K562 (cell line): ENCODE results near the gene CDK4. TPM values are rescaled to one million over a fixed set of nuclear protein-coding genes. Genes with fewer than 3 reads are reported as not detected.

Experiments
- ATAC-seq: fragments of 200-7000 bp; cut with Tn5 transposase; 3 replicates; pipeline ENCODE4 v1.9.1; 2020; ENCODE audit warnings: moderate library complexity
- BruUV-seq: library from RNA; stranded (reverse); fragments of 400-500 nt; replicated peaks from 2 replicates; lab custom pipeline; 2021; lab: Mats Ljungman, UMichigan
- CTCF ChIA-PET: fragments of 300-600 bp; formaldehyde crosslinking; extraction: SDS; loops from one replicate; lab custom pipeline; 2021; ENCODE audit warnings: low intra/inter-chr PET ratio; lab: Yijun Ruan, JAX
- POLR2A ChIA-PET: fragments of 300-600, 350-650 bp; sonication (Branson Sonifier 250); formaldehyde crosslinking; extraction: SDS; loops from one replicate; lab custom pipeline; 2021; ENCODE audit warnings: antibody characterized with exemption, inconsistent platforms; lab: Yijun Ruan, JAX
- DNase-seq, 4 experiments: peaks; one replicate each; pipeline versions ENCODE4 v3.0.0 to v3.0.0-alpha.2; 2011 to 2018; ENCODE audit warnings: low spot score in 3 of 4, mixed read lengths in 3 of 4; ENCODE audit errors: extremely low read depth in 1 of 4
- FAIRE-seq: peaks from 2 replicates; lab custom pipeline; 2011; peaks lifted over from hg19 to GRCh38; lab: Jason Lieb, UNC
- H2AFZ ChIP-seq: 2 replicates; pipeline ENCODE4 v1.6.0; 2011; ENCODE audit warnings: low read depth, low read length, control low read depth, inconsistent platforms
- H3K27ac ChIP-seq: fragments of 200-600 bp; 3 replicates; pipeline ENCODE4 v1.8.0; 2011; ENCODE audit warnings: low read depth, mild to moderate bottlenecking, control low read depth, inconsistent platforms, low read length, moderate library complexity, mixed read lengths; ENCODE audit errors: extremely low read depth
- H3K27me3 ChIP-seq, 2 experiments: fragments of 300-600 bp in 1 of 2; 2 replicates in 1 of 2; 3 replicates in 1 of 2; pipeline versions ENCODE4 v1.6.0 to v1.8.0; 2011; ENCODE audit warnings: inconsistent platforms in 2 of 2, low read length in 2 of 2, mild to moderate bottlenecking in 1 of 2, mixed read lengths in 1 of 2, moderate library complexity in 1 of 2; ENCODE audit not compliant: control insufficient read depth in 2 of 2, insufficient read depth in 2 of 2
- H3K36me3 ChIP-seq: fragments of 300-600 bp; 3 replicates; pipeline ENCODE4 v1.8.0; 2011; ENCODE audit warnings: mild to moderate bottlenecking, low read length, inconsistent platforms; ENCODE audit not compliant: control insufficient read depth, insufficient read depth
- H3K4me1 ChIP-seq, 2 experiments: fragments of 200-600 bp in 1 of 2; replicated peaks in 1 of 2; 2 replicates in 1 of 2; 3 replicates in 1 of 2; pipeline versions ENCODE4 v1.5.1 to v1.8.0; 2011; ENCODE audit warnings: inconsistent platforms in 2 of 2, low read length in 2 of 2, mild to moderate bottlenecking in 1 of 2, mixed read lengths in 1 of 2, moderate library complexity in 1 of 2; ENCODE audit not compliant: control insufficient read depth in 2 of 2, insufficient read depth in 2 of 2
- H3K4me2 ChIP-seq: 2 replicates; pipeline ENCODE4 v1.6.1; 2011; ENCODE audit warnings: low read length, control low read depth, inconsistent platforms, mixed read lengths; ENCODE audit not compliant: insufficient read depth
- H3K4me3 ChIP-seq: fragments of 200-600 bp; sonication (generic), shearing (Covaris generic); 2 replicates; pipeline ENCODE4 v1.5.1; 2016; ENCODE audit warnings: control low read depth, inconsistent platforms
- H3K79me2 ChIP-seq: fragments of 200-600 bp; 3 replicates; pipeline ENCODE4 v1.8.0; 2011; ENCODE audit warnings: low read length, inconsistent platforms; ENCODE audit not compliant: control insufficient read depth, insufficient read depth
- H3K9ac ChIP-seq, 2 experiments: 2 replicates each; pipeline versions ENCODE4 v1.6.0 to v1.6.1; 2011; ENCODE audit warnings: low read depth in 2 of 2, low read length in 2 of 2, control low read depth in 1 of 2, inconsistent platforms in 1 of 2, mild to moderate bottlenecking in 1 of 2, mixed read lengths in 1 of 2; ENCODE audit not compliant: insufficient read depth in 1 of 2
- H3K9me1 ChIP-seq: one replicate; pipeline ENCODE4 v1.6.0; 2011; ENCODE audit warnings: inconsistent platforms, mild to moderate bottlenecking, low read length, moderate library complexity; ENCODE audit not compliant: control insufficient read depth, insufficient read depth
- H3K9me3 ChIP-seq: replicated peaks from 2 replicates; pipeline ENCODE4 v1.5.1; 2011; ENCODE audit warnings: low read depth, low read length, inconsistent platforms; ENCODE audit not compliant: control insufficient read depth, insufficient read depth
- H4K20me1 ChIP-seq: replicated peaks from 2 replicates; pipeline ENCODE4 v1.6.1; 2011; ENCODE audit warnings: low read length, inconsistent platforms, mixed read lengths; ENCODE audit not compliant: control insufficient read depth, insufficient read depth
- EZH2 ChIP-seq: IDR thresholded peaks from 2 replicates; pipeline ENCODE4 v1.6.1; 2012; ENCODE audit warnings: low read depth, mild to moderate bottlenecking, inconsistent platforms, low read length, borderline replicate concordance
- MAFF ChIP-seq: IDR thresholded peaks from 2 replicates; pipeline ENCODE4 v1.6.1; 2012; ENCODE audit warnings: low read length, improper control_type of control experiment
- MED1 ChIP-seq: sonication (generic); formaldehyde crosslinking; IDR thresholded peaks from 2 replicates; pipeline ENCODE4 v1.8.1; 2023; ENCODE audit warnings: missing genetic modification reagents, borderline replicate concordance
- NCOA4 ChIP-seq: fragments of 450-650 bp; IDR thresholded peaks from 2 replicates; pipeline ENCODE4 v1.6.1; 2018; ENCODE audit warnings: mild to moderate bottlenecking; ENCODE audit not compliant: partially characterized antibody
- NR4A1 ChIP-seq, 2 experiments: fragments of 250-450 bp in 1 of 2; fragments of 450-650 bp in 1 of 2; sonication (Bioruptor Pico) in 1 of 2; IDR thresholded peaks; 2 replicates each; pipeline versions ENCODE4 v1.4.0 to v1.6.1; 2016 to 2020; ENCODE audit warnings: mild to moderate bottlenecking in 2 of 2, missing compliant biosample characterization in 1 of 2, missing genetic modification characterization in 1 of 2, moderate library complexity in 1 of 2
- TEAD4 ChIP-seq, 2 experiments: sonication (generic) in 1 of 2; formaldehyde crosslinking in 1 of 2; IDR thresholded peaks; 2 replicates each; pipeline versions ENCODE4 v1.6.1 to v1.8.0; 2012 to 2022; ENCODE audit warnings: borderline replicate concordance in 1 of 2, inconsistent platforms in 1 of 2, low read length in 1 of 2, mild to moderate bottlenecking in 1 of 2, missing genetic modification reagents in 1 of 2
- ZNF316 ChIP-seq: fragments of 450-650 bp; IDR thresholded peaks from 2 replicates; pipeline ENCODE4 v1.6.1; 2016
- WGBS: fragments of 100-300 bp; shearing (Covaris generic); methylation state at CpG from one replicate; pipeline ENCODE4 v1.1.6; 2016; ENCODE audit warnings: low coverage, mixed read lengths; ENCODE audit not compliant: insufficient coverage; ENCODE audit errors: missing lambda C conversion rate; 5-methylcytosine and 5-hydroxymethylcytosine counted together
- in situ Hi-C: fragments of 300-500 bp; cut with MboI; formaldehyde crosslinking; loops from 4 replicates; pipeline ENCODE4 v1.15.0; 2018; ENCODE audit warnings: inconsistent platforms, mixed read lengths
- intact Hi-C: fragments of 100-400 bp; cut with micrococcal nuclease; formaldehyde crosslinking; loops from 2 replicates; pipeline ENCODE4 v1.14.2; 2022
- polyA plus RNA-seq, 8 experiments: library from polyadenylated mRNA; depleted of rRNA in 4 of 8; stranded (reverse) in 5 of 8; unstranded in 3 of 8; fragments of >200 nt; fragmentation: Nextera tagmentation in 2 of 8; fragmentation: Illumina TruSeq in 1 of 8; extraction: Ambion mirVana in 2 of 8; extraction: Trizol in 1 of 8; gene quantifications; 2 replicates each; pipeline versions ENCODE4 v1.2.1 to v1.2.3, GENCODE V29; 2011 to 2014; ENCODE audit warnings: inconsistent platforms in 1 of 8, missing spikeins in 1 of 8
- total RNA-seq, 7 experiments: library from RNA; depleted of rRNA in 6 of 7; stranded (reverse); fragments of >200 nt in 6 of 7; fragmentation: Illumina TruSeq in 2 of 7; extraction: Trizol in 2 of 7; gene quantifications; 2 replicates each; pipeline versions ENCODE4 v1.2.1 to v1.2.3, GENCODE V29; 2011 to 2021; ENCODE audit warnings: low replicate concordance in 1 of 7

Gene CDK4
- total and polyA plus RNA-seq, 9 of the 15 experiments (the other 6 are each of a cell fraction or from before 2014, with no cell fraction given): 37.8 to 436 (median 238) TPM

DNA sequence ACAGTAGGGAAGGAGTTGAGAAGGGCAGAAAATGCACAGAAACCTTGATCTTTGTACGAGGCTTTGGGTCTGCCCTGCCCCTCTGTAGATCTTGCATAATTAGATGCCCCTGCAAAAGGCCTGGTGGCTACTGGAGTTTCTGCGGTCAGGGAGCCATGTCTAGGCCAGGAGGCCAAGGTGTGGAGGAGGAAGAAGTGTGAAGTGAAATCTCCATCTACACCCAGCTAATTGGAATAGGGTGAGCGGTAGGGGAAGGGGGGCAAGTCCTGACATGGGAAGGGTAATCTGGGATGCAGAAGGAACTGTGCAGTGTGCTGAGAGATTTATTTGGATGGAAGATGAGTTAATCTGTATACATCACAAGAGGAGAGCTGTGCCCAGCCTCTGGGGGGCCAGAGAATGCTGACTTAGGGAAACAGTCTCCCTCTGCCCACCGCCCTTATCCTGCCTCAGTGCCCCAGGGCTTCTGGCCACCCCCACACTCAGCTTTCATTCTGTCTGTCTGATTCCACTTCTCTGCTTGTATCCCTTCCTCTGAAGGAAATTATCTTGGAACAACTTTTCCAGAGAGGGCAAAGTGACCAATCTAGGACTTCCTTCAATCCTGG is 9.4 kb upstream of the CDK4 start:
- H3K4me2 ChIP-seq: no peak overlapping the region
- POLR2A ChIA-PET: interaction anchor here (1.3 to 2.3 kb wide), 2 partner anchors 11 to 17 kb away, joined by 4 to 11 read pairs; partner anchors contain the start of genes EEF1AKMT3, METTL1 and TSPAN31
- no TSS peak for BruUV-seq
- H3K4me1 ChIP-seq: peaks cover 1 to 31% of the 10 kb centered on the region in 2 experiments; a peak in 4 of 5 replicates
- CTCF ChIA-PET: no interaction called here
- H3K79me2 ChIP-seq: peaks cover 2% of the 10 kb centered on the region; the same call in 1 of the 3 replicates
- H3K9ac ChIP-seq: no peak overlapping the region
- no peaks in the 10 kb centered on the region for H3K27me3 ChIP-seq
- no peaks in the 10 kb centered on the region for H3K9me3 ChIP-seq
- no peak for TF ChIP-seq TEAD4 (IDR thresholded peaks at IDR 0.05; ENCODE audit: low read length)
- no peak for TF ChIP-seq TEAD4 (CRISPR knock-in tag; IDR thresholded peaks at IDR 0.05; ENCODE audit: borderline replicate concordance)
- 0 out of 2 replicates have a peak, but pooled peaks have one; percentile 6 for TF ChIP-seq MAFF
- TF ChIP-seq MED1 (CRISPR knock-in tag): no peak
- no peak for TF ChIP-seq NCOA4
- peak; percentile 41; the same call in 1 of the 2 replicates for TF ChIP-seq ZNF316
- TF ChIP-seq EZH2: no peak
- TF ChIP-seq NR4A1 (CRISPR knock-in tag; IDR thresholded peaks at IDR 0.05): no peak
- no peak for TF ChIP-seq NR4A1 (tag; IDR thresholded peaks at IDR 0.05)
- intact Hi-C loops: no loop called here
- no peak overlapping the region for H3K27ac ChIP-seq
- H3K36me3 ChIP-seq: peaks cover 15% of the 10 kb centered on the region; the same call in 2 of the 3 replicates
- no peak overlapping the region for H2AFZ ChIP-seq
- no peak for FAIRE-seq
- H3K9me1 ChIP-seq: no peaks in the 10 kb centered on the region
- no peaks in the 10 kb centered on the region for H4K20me1 ChIP-seq
- in situ Hi-C loops: no loop called here
- DNase-seq: no peak
- no peak overlapping the region for H3K4me3 ChIP-seq
- WGBS: 55% methylated on average over 4 of the region's 4 CpGs
- ATAC-seq: no peak
